H1 (cell line): ENCODE measurements around the gene GPC3.

Experiments
- CTCF ChIP-seq, 3 experiments: IDR thresholded peaks; 1 replicate in 2 of 3; 2 replicates in 1 of 3; pipeline versions ENCODE4 v1.5.1 to v1.6.1; 2011; ENCODE audit warnings: low read length in 3 of 3, mild to moderate bottlenecking in 3 of 3, inconsistent platforms in 2 of 3, low read depth in 1 of 3, moderate library complexity in 1 of 3; ENCODE audit not compliant: insufficient read depth in 1 of 3; ENCODE audit errors: control extremely low read depth in 1 of 3
- GABPA ChIP-seq: IDR thresholded peaks from 2 replicates; pipeline ENCODE4 v1.6.1; 2011; ENCODE audit warnings: mild to moderate bottlenecking, low read length, moderate library complexity, borderline replicate concordance; ENCODE audit not compliant: insufficient read depth
- POLR2AphosphoS5 ChIP-seq: IDR thresholded peaks from 2 replicates; pipeline ENCODE4 v1.6.1; 2011; ENCODE audit warnings: low read depth, low read length
- ZNF274 ChIP-seq: IDR thresholded peaks from 2 replicates; pipeline ENCODE4 v1.7.0; 2012; ENCODE audit warnings: low read length, borderline replicate concordance; ENCODE audit errors: extremely low read depth

GRCh38 chrX:133972916-133973315, 12.5 kb downstream of the GPC3 start:
- TF ChIP-seq GABPA, result no peak
- no peak for TF ChIP-seq ZNF274
- TF ChIP-seq POLR2AphosphoS5, result no peak
- no peak for TF ChIP-seq CTCF (IDR thresholded peaks at IDR 0.05; ENCODE audit: control extremely low read depth in 1 of 3, insufficient read depth in 1 of 3, low read depth in 1 of 3, low read length in 3 of 3)
